Hematopoietic multipotent progenitor cell treated with erythropoietin and hydrocortisone succinate and interleukin-3 and kit ligand, for 6 days (in vitro differentiated cells): Measurements from ENCODE around the gene GPR65.

Experiments used
- DNase-seq: peaks from one replicate; pipeline ENCODE4 v3.0.0-alpha.2; 2015

Gene GPR65

DNA sequence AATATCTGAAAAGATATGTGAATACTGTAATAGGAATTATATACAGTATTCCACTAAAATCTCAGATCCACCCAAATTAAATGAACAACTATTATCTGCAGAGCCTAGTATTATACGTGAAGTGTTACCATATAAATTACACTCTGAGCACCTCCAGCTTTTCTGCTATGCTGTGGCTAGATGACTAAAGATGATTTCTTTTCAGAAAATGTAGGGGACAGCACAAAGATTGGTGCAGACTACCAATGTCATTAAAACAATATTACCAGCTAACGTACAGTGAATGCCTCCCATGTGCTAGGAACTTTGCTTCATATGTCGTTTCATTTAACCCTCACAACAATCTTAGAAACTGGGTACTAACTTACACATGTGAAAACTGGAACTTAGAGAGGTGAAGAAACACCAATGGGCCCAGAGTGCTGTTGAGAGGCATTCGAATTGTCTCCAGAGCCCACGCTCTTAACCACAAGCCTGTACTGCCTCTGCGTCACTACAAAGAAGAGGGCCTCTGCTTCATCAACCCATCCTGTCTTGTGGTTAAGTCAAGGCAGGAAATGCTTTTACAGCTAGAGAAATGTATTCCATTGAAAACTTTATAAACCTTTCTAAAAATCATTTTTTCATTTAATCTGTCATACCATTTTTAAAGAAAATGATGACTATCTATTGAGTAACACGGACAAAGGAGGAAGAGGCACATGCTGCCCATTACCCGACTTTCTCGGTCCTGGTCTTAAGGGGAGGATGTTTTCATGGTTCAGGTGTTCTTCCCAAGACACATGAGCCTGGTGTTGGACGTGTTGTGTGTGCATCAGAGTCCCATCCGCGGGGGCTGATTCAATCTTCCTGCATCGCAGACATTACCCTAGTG, 1.3 kb downstream of the GPR65 start:
- DNase-seq: peak; percentile 83

DNA sequence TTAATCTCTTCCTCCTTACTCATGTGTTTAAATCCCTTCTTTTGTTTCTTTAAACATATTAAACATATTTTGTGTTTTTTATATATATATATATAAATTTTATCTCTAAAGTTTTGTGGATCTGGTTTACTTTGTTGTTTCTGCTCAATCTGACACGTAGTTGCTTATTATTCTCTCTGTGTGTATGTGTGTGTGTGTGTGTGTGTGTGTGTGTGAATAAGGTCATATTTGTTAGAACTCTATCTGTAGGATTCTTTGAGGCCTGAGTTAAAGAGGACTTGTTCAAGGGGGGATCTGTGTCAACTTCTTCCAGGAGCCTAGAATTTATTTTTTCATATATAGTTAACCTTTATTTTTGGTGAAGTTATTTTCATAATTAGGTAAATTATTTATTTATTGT, 2.7 kb downstream of the GPR65 start:
- no peak for DNase-seq

DNA sequence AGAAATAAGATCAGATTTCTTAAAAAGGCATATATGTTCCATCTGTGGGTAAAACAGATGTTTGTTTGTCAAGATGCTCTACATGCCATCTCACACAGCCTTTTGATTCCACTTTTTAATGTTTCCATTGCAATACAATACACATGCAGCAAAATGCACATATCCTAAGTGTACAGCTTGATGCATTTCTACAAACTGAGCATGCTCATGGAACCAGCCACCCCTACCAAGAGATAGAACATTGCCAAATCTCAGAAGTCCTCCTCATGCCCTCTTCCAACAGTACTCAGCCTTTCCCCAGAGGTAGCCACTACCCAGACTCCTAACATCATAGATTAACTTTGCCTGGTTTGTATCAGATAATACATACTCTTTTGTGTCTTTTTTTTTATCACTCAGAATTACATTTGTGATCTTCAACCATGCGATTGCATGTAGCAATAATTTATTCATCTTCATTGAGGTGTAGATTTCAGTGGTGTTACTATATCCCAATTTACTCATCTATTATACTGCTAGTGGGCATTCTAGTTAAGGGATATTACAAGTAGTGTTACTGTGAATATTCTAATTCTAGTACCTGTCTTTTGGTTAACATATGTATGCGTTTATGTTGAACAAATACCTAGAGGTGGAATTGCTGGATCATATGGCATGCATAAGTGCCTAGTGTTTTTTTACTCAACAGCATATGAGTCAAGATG, 3.3 kb downstream of the GPR65 start:
- no peak for DNase-seq

DNA sequence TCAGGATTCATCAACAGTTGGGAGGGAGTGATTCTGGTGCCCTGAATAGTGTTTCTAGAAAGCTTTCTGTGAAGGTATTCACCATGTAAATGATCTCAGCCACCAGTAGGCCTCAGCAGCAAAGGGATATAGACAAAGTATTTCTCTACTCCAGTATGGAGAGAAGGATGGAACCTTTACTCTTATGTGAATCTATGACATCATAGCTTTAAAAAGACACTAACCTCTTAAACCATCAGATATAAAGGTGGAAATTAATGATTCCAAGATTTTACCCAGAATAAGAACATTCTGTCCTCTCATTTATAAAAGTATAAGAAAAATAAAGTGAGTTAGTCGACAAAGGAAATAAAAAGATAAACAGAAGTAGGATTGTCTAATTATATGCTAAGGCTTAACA, 4.6 kb downstream of the GPR65 start:
- DNase-seq: no peak

DNA sequence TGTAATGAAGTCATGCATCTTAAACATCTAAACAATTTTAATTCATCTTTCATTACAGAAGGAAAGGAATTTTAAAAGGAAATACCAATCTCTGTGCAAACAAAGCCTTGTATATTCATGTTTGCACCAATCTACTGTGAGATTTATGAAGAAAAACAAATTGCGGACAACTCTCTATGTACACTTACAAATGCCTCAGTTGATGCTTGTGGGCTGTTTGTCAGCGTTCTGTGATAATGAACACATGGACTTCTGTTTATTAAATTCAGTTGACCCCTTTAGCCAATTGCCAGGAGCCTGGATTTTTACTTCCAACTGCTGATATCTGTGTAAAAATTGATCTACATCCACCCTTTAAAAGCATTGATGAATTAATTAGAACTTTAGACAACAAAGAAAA, 5.4 kb downstream of the GPR65 start:
- DNase-seq: no peak

DNA sequence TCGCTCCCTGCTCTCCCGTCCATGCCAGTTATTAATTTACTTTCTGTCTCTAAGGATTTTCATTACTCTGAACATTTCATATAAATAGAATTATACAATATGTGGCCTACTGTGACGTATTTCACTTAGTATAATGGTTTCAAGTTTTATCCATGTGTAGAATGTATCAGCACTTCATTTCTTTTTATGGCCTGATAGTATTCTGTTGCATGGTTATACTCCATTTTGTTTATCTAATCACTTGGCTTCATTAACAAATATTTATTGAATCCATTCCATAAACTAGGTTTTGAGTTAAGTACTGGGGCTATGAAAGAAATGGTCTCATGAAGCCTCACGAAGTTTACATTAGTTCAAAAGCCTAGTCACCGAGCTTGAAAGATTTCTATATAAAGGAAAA, 7.6 kb downstream of the GPR65 start:
- no peak for DNase-seq

DNA sequence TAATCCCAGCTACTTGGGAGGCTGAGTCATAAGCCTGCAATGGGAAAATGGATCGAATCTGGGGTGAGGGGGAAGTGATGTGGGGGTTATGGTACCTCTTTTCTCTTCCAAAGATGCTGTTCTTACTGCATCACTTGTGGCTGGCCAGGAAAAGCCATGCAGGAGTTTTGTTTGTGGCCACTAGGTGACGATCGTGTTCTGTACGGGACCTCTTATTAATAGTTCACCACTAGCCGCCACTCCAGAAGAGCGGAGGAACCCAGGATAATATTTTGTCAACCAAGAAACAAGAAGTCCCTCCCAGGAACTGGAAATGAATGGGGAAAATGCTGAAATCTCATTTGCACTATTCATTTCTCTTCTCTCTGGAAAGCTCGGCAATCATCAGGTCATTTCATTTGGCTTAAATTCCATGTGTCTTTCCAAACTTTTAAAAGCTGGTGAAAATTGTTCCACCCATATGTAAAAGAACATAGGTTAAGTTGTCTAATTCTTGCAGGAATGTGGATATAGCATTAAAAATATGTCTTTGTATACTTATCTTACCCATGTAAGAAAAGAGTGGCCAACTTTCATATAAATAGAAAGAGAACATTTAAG, 8.9 kb downstream of the GPR65 start:
- peak; percentile 91 for DNase-seq

DNA sequence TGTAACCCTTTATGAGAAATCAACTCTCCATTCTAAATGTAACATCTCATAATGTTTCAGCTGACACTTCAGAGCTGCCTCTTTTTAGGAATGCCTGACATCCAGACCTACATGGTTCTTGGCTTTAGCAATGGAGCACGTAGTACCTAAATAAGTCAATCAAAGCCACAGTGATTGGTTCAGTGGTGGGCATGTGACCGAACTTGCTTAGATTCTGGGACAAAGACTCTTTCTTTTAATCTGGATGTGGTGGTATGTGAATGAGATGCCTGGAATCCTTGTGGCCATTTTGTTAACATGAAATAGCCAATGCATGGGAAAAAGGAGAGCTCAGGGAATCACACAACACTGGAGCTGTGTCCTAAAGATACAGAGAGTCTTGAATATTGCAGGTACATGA, 11.8 kb downstream of the GPR65 start:
- no peak for DNase-seq

DNA sequence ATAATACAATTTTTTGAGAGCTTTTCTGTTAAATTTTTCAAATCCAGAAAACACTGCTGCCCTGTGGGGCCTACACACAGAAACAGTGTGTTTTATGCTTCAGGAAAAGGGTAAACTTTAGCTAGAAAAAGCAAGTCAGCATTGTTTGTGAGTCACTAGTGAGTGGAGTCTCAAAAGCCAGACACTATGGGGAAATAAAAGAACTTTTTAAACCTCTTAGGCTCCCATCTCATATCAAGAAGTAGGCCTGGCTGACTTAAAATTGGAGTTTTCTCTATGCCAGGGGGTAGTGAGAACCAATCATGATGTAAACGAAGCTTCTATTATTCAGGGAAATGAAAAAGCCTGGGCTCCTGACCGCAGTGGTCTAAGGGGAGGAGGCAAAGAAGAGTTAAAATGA, 12.6 kb downstream of the GPR65 start:
- no peak for DNase-seq

DNA sequence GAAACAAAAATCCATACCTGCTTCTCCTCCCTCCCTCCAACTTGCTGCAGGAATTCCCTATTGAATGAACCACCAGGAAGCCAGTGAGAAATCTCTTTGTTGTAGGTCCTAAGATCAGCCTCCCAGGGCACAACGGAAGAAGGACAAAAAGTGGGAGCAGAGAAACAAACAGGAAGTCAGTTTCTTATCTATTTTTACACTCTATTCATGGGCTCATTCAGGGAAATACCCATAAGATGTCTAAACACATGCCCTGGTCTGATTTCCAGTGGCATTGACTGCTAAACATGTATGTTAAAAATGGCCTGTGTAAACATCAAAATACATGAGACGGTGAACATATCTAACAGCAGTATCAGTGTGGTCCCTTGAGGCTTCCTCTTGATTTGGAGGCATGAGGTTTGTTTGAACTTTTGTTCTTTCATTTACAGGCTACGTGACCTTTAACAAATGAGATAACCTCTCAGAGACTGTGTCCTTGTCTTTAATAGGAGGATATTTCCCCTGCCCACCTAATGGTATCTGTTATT, 18.8 kb downstream of the GPR65 start:
- DNase-seq: peak; percentile 69

DNA sequence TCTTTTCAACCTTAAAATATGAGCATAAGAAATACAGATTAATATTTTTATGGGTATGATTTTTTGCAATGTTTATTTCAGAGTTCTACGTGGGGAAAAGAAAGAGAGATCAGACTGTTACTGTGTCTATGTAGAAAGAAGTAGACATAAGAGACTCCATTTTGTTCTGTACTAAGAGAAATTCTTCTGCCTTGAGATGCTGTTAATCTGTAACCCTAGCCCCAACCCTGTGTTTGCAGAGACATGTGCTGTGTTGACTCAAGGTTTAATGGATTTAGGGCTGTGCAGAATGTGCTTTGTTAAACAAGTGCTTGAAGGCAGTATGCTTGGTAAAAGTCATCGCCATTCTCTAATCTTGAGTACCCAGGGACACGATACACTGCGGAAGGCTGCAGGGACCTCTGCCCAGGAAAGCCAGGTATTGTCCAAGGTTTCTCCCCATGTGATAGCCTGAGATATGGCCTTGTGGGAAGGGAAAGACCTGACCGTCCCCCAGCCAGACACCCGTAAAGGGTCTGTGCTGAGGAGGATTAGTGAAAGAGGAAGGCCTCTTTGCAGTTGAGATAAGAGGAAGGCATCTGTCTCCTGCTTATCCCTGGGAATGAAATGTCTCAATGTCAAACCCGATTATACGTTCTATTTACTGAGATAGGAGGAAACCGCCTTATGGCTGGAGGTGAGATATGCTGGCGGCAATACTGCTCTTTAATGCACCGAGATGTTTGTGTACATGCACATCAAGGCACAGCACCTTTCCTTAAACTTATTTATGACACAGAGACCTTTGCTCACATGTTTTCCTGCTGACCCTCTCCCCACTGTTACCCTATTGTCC, 19.5 kb downstream of the GPR65 start:
- DNase-seq: peak; percentile 84

DNA sequence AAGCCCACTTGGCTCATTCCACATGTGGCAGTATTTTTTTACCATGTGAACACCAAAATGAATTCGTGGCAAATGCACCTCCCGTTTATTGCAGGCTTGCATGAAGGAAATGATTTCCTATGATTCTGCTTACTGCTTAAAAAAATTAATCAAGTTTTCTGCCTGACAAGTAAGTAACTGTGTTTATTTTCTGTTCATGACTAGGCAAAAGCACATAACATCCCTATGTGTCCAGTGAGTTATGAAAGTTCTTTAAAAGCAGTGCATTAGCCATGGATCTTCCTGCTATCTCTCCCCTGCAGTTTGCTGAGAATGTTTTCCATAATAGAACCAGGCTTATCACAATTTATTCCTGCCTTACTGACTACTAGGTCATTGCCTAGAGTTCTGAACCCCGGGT, 20.4 kb downstream of the GPR65 start:
- DNase-seq: no peak

DNA sequence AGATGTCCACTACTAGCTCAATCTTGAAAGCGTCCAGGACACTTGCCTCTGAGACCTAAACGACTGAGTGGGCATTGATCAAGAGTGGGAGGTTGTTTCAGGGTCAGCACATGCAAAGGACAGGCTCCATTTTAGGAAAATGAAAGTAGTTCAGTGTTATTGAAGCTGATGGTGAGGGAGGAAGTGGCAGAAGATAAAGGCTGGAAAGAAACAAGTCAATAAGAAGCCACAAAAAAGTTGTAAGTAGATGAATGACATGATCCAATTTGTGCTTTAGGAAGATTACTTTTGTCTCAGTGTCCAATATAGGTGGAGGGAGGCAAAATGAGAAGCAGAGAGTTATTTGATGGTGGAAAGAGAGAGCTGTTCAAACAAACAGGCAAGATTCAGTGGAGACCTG, 22.0 kb downstream of the GPR65 start:
- DNase-seq: no peak

DNA sequence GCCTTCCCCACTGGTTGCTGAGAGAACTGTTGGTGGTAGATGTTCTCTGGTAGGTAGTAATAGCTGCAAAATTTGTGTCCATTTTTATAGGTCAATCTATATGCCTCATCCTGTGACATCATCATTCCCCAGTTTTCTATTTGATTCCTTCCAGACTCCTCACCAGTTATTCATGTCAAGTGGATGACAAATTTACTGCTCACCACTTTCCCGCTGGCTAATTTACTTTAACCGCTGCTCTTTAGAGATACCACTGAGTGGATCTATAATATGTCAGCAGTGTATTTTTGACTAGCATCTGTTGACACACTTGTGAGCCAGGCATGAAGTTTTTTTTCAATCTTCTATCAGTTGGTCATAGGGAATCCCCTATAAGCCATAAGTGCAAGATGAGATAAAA, 24.6 kb downstream of the GPR65 start:
- no peak for DNase-seq

DNA sequence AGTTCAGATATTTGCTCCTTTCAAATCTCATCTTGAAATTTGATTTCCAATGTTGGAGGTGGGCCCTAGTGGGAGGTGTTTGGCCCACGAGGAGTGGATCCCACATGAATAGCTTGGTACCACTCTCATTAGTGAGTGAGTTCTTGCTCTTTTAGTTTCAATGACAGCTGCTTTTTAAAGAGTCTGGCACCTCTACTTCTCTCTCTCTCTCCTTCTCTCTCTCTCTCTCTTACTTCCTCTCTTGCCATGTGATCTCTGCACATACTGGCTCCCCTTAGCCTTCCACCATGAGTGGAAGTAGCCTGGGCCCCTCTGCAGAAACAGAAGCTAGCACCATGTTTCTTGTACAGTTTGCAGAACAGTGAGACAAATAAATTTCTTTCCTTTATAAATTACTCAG, 25.1 kb downstream of the GPR65 start:
- DNase-seq: peak; percentile 33

DNA sequence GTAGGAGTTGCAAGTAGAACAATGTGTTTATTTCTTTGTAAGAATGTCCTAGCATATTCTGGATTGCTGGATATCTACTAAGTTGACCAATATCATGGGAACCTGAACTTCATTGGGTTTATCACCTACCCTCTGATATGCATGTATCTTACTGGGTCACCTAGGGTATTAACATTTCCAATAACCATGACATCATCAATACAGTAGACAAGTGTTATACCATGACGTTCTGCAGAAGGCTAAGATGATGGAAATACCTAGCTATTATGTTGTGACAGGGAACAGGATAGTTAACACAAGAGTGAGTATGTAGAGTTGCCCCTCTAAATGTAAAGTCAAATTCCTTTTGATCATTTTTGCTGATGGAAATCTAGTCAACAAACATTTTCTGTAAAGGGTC, 26.0 kb downstream of the GPR65 start:
- no peak for DNase-seq

DNA sequence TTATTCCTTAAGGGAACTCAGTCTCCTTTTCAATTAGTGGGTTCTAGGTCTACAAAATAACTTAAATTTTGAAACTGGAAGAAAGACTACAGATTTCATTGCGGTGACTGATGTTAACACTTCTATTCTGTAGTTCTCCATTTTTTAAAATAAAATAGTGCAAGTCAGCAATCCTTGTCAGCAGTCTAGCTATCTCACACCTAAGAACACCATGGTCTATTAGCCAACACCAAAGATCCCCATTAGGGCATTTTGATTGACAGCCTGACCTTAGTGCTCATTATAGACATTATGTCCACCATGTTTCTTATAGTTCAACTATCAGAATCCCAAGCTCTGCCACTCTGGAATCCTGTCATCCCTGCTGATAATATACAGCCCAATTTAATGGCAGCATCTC, 27.4 kb downstream of the GPR65 start:
- DNase-seq: no peak

DNA sequence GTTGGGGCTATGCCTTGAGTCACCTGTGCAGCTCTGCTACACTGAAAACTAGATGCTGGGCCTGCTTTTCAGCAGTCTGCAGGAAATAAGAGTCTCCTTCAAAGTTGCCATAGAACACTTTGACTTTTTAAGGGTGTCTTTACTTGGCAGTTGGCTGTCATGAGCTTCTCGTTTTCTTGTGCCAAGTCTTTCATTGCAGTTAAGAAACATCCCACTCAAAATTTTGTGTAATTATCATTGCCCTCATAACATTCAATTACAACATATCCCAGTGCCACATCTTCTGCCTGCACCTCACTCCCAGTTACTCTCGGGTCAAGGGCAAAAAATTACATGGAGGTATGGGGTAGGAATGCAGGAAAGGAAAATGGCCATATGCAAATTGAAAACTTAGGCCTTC, 29.1 kb downstream of the GPR65 start:
- DNase-seq: no peak

DNA sequence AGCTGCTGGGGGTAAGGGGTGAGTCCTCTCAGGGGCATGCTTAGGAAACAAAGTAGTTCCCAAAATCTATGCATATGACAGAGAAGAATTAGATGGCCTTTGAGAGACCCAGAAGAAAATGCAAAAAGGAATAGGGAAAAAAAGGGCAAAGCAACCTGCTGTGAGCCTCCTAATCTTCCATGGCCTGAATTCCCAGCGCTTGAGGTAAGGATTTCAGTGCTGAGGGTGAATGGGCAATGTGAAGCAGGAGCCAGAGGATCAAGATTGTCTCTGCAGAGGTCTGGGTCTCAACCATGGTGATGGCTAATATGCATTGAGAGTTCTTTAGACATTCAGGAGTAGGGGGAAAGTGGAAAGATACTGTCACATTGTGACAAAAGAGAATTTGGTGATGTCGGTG, 31.5 kb downstream of the GPR65 start:
- no peak for DNase-seq

DNA sequence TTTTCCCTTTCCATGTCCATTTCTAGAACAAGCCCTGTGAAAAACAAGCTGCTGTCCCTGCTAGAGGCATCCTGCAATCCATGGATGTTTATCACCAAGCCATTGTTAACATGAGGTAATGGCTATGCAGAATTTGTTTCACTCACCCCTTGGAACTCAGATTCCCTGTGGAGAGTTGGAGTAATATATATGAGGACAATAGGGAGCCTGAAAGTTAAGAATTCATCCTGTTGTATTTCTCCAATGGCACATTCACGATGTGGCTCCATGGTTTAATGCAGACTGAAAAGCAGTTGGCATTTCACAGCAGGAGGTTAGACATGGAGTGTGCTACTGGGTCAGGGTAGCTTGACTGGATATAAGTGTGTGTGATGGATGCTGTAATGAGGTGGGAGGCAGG, 32.4 kb downstream of the GPR65 start:
- DNase-seq: no peak

DNA sequence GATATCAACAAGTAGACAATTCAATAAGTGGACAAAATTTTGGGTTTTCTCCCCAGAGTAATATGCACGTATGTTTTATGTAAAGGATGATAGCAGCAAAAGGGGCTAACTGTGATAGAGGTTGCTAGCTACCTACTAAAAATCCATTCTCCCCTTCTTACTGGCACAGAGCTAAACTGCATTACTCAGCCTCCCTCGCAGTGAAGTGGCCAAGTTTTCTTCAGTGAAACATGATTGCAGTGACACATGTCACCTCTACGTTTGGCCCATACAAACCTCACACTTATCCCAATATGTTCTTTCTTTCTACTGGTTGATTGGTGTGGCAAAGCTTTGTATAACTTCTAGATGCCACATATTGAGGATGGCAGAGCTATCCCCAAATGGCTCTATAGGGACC, 34.3 kb downstream of the GPR65 start:
- DNase-seq: no peak

DNA sequence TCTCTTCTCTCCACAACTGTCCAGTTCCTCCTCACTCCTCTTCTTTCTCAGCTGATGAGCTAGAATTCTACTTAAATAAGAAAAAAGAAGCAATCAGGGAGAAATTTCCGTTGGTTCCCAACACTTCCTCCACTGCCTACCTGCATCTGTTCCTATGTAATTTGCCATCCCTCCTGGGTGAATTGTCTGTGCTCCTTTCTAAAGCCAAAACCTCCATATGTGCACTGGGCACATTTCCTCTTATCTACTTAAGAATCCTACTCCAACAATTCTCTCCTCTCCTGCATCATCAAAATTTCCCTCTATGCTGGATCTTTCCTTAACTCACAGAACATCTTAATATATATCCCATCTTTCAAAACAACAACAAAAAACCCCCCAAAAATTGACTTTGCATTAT, 35.2 kb downstream of the GPR65 start:
- DNase-seq: no peak
